NCI-H69 (cell line): Measurements from ENCODE around the gene ZNF263.

Source experiments
- DNase-seq: peaks from one replicate; lab custom pipeline; 2025; lab: John Stamatoyannopoulos, UW

Gene ZNF263

DNA sequence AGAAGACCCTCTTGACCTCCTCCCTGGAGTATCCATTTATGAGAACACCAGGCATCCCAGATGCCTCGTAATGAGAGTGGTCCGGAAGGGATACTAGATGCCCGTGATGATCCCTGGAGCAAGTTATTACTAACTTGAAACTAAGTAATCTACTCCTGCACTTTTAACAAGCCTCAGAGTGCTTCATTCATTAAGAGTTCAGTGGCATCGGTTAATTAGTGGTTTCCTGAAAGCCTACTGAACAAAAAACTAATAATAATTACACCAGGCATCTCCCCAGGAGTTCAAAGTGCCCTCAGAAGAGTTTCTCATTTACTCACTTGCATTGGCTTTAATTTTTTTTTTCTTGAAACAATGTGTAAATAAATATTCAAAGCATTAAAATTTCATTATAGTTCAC, 44.2 kb downstream of the ZNF263 start:
- DNase-seq: no peak

DNA sequence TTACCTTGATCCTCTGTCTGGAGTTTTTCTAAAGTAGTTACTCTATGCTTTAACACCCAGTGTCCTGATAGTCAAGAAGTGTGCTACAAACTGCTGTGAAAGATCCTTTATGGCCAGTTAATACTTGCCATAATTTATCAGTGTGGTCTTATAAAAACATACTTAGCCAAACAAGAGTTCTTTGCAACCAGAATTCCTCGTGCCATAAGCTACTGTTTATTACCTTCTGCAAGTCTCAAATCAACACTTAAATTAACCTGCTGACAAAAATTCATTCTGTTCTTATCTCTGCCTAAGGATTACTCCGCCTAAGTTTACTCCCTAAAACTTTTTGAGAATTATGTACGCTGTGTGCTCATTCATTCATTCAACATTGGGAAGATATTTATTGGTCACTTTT, 44.8 kb downstream of the ZNF263 start:
- no peak for DNase-seq

DNA sequence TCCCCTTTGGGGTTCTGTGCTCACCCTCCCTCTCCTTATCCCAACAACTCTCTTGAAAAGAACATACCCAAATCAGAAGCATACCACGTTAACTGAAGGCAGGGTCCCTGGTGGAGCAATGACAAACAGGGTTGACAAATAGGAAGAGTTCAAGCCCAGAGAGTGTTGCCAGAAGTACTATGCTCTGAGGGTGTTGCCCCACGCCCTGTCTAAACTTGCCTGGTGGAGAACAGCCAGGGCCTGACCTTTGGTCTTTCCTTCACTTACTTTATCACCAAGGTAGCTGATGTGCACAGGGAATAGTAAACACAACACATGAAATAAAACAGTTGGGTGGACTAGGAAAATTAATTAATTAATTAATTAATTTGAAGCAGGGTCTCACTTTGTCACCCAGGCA, 45.4 kb downstream of the ZNF263 start:
- DNase-seq: no peak
